GM12878 (cell line): ENCODE measurements around the gene PRR23A. TPM values are rescaled to one million over a fixed set of nuclear protein-coding genes. Genes with fewer than 3 reads are reported as not detected.
A peak's percentile ranks its signal among the peaks of the same experiment; 100 is the strongest.

Experiments
- ATAC-seq: fragments of 200-7000 bp; cut with Tn5 transposase; 3 replicates; pipeline ENCODE4 v1.9.1; 2020; ENCODE audit warnings: mild to moderate bottlenecking, moderate library complexity
- BruUV-seq: library from RNA; stranded (reverse); fragments of 400-500 nt; replicated peaks from 2 replicates; lab custom pipeline; 2021; lab: Mats Ljungman, UMichigan
- CTCF ChIA-PET: fragments of 300-600 bp; sonication (Branson Sonifier 250); formaldehyde crosslinking; extraction: SDS; loops from one replicate; lab custom pipeline; 2021; ENCODE audit warnings: inconsistent platforms; lab: Yijun Ruan, JAX
- POLR2A ChIA-PET: fragments of 350-600 bp; formaldehyde crosslinking; extraction: SDS; loops from one replicate; lab custom pipeline; 2021; ENCODE audit warnings: inconsistent platforms; lab: Charles Lee
- RAD21 ChIA-PET: fragments of 300-600 bp; sonication (Branson Sonifier 250); formaldehyde crosslinking; loops from one replicate; lab custom pipeline; 2023; ENCODE audit warnings: antibody characterized with exemption; ENCODE audit not compliant: unreplicated experiment; lab: Charles Lee
- SMC1A ChIA-PET: fragments of 300-600 bp; sonication (Branson Sonifier 250); formaldehyde crosslinking; loops from one replicate; lab custom pipeline; 2023; ENCODE audit not compliant: unreplicated experiment, uncharacterized antibody; lab: Charles Lee
- DNase-seq: peaks from one replicate; pipeline ENCODE4 v3.0.0-alpha.2; 2011; ENCODE audit warnings: low read depth, low spot score
- FAIRE-seq: peaks from 3 replicates; lab custom pipeline; 2011; peaks lifted over from hg19 to GRCh38; lab: Jason Lieb, UNC
- H2AFZ ChIP-seq: 2 replicates; pipeline ENCODE4 v1.6.0; 2011; ENCODE audit warnings: low read depth, low read length, control low read depth; ENCODE audit not compliant: control insufficient read depth
- H3K27ac ChIP-seq: 2 replicates; pipeline ENCODE4 v1.5.1; 2011; ENCODE audit warnings: control low read depth; ENCODE audit not compliant: control insufficient read depth, insufficient read depth
- H3K27me3 ChIP-seq, 2 experiments: replicated peaks in 1 of 2; 2 replicates each; pipeline versions ENCODE4 v1.6.0 to v1.6.1; 2011; ENCODE audit warnings: low read length in 1 of 2; ENCODE audit not compliant: control insufficient read depth in 2 of 2, insufficient read depth in 2 of 2
- H3K36me3 ChIP-seq, 2 experiments: 2 replicates each; pipeline ENCODE4 v1.5.1; 2011; ENCODE audit warnings: low read length in 1 of 2; ENCODE audit not compliant: control insufficient read depth in 2 of 2, insufficient read depth in 2 of 2
- H3K4me1 ChIP-seq: 2 replicates; pipeline ENCODE4 v1.6.1; 2011; ENCODE audit warnings: mild to moderate bottlenecking, low read length, moderate library complexity, mixed read lengths; ENCODE audit not compliant: control insufficient read depth, insufficient read depth
- H3K4me2 ChIP-seq: 2 replicates; pipeline ENCODE4 v1.6.0; 2011; ENCODE audit warnings: control low read depth; ENCODE audit not compliant: control insufficient read depth, insufficient read depth
- H3K4me3 ChIP-seq: fragments of 200-600 bp; sonication (generic); 2 replicates; pipeline ENCODE4 v1.5.1; 2016
- H3K79me2 ChIP-seq: 2 replicates; pipeline ENCODE4 v1.6.0; 2011; ENCODE audit warnings: low read length; ENCODE audit not compliant: control insufficient read depth, insufficient read depth
- H3K9ac ChIP-seq: 2 replicates; pipeline ENCODE4 v1.8.0; 2011; ENCODE audit warnings: low read length, control low read depth, mixed read lengths; ENCODE audit not compliant: control insufficient read depth, insufficient read depth
- H3K9me3 ChIP-seq: replicated peaks from 3 replicates; pipeline ENCODE4 v1.5.1; 2011; ENCODE audit warnings: mild to moderate bottlenecking, low read length; ENCODE audit not compliant: control insufficient read depth, insufficient read depth
- H4K20me1 ChIP-seq: 2 replicates; pipeline ENCODE4 v1.6.0; 2011; ENCODE audit not compliant: control insufficient read depth, insufficient read depth
- ATF3 ChIP-seq: IDR thresholded peaks from 2 replicates; pipeline ENCODE4 v1.6.1; 2011; ENCODE audit warnings: low read depth, mild to moderate bottlenecking, low read length, moderate library complexity, borderline replicate concordance; ENCODE audit errors: extremely low read depth
- BCL3 ChIP-seq: IDR thresholded peaks from 2 replicates; pipeline ENCODE4 v1.6.1; 2011; ENCODE audit warnings: borderline replicate concordance, low read depth, mild to moderate bottlenecking, moderate library complexity, low read length; ENCODE audit not compliant: insufficient read depth, poor library complexity, severe bottlenecking
- CTCF ChIP-seq, 3 experiments: IDR thresholded peaks in 2 of 3; conservative IDR thresholded peaks in 1 of 3; 2 replicates each; pipeline ENCODE4 v1.5.1; 2011; ENCODE audit warnings: low read depth in 3 of 3, low read length in 3 of 3, mild to moderate bottlenecking in 3 of 3, control low read depth in 2 of 3, moderate library complexity in 2 of 3, inconsistent platforms in 1 of 3, mixed read lengths in 1 of 3; ENCODE audit not compliant: control insufficient read depth in 2 of 3, insufficient read depth in 1 of 3; ENCODE audit errors: extremely low read depth in 1 of 3
- NR2F1 ChIP-seq: fragments of 450-650 bp; conservative IDR thresholded peaks from 2 replicates; pipeline ENCODE4 v1.6.1; 2017; ENCODE audit warnings: mild to moderate bottlenecking
- RB1 ChIP-seq: fragments of 450-650 bp; formaldehyde crosslinking; IDR thresholded peaks from 2 replicates; pipeline ENCODE4 v1.6.1; 2017; ENCODE audit warnings: mild to moderate bottlenecking, borderline replicate concordance
- TARDBP ChIP-seq: IDR thresholded peaks from 2 replicates; pipeline ENCODE4 v1.6.1; 2016; ENCODE audit warnings: borderline replicate concordance
- WGBS: methylation state at CpG from one replicate; pipeline ENCODE4 v1.1.6; 2016; ENCODE audit warnings: low lambda C conversion rate; ENCODE audit not compliant: insufficient replicate concordance, insufficient coverage; ENCODE audit errors: missing lambda C conversion rate; 5-methylcytosine and 5-hydroxymethylcytosine counted together
- in situ Hi-C: fragments of 300-500 bp; cut with MboI; formaldehyde crosslinking; loops from 9 replicates; pipeline ENCODE4 v1.14.3; 2018; ENCODE audit warnings: mixed read lengths
- intact Hi-C: fragments of 100-400 bp; cut with micrococcal nuclease; formaldehyde crosslinking; loops from one replicate; pipeline ENCODE4 v1.14.2; 2022; ENCODE audit not compliant: unreplicated experiment
- polyA plus RNA-seq, 11 experiments: library from polyadenylated mRNA; depleted of rRNA in 4 of 11; unstranded in 6 of 11; stranded (reverse) in 5 of 11; fragments of >200 nt; fragmentation: Nextera tagmentation in 4 of 11; fragmentation: Illumina TruSeq in 1 of 11; extraction: Ambion mirVana in 4 of 11; extraction: Trizol in 1 of 11; gene quantifications; 1 replicate in 1 of 11; 2 replicates in 10 of 11; pipeline versions ENCODE4 v1.2.1 to v1.2.3, GENCODE V29; 2011 to 2016; ENCODE audit warnings: inconsistent platforms in 2 of 11, missing spikeins in 2 of 11, low read depth in 1 of 11
- total RNA-seq, 4 experiments: library from RNA; depleted of rRNA in 3 of 4; stranded (reverse); fragments of >200 nt in 3 of 4; fragmentation: Illumina TruSeq in 1 of 4; extraction: Trizol in 1 of 4; gene quantifications; 2 replicates each; pipeline versions ENCODE4 v1.2.1 to v1.2.3, GENCODE V29; 2013 to 2021
- TF ChIP-seq, protein P1 (sequence below): fragments of 450-650 bp; formaldehyde crosslinking; IDR thresholded peaks from 2 replicates; pipeline ENCODE4 v1.5.0; 2022; ENCODE audit warnings: mild to moderate bottlenecking, missing genetic modification characterization

The PRR23A gene
- total and polyA plus RNA-seq, 10 of the 15 experiments (the other 5 are each of a cell fraction or from before 2014, with no cell fraction given) = not detected

DNA sequence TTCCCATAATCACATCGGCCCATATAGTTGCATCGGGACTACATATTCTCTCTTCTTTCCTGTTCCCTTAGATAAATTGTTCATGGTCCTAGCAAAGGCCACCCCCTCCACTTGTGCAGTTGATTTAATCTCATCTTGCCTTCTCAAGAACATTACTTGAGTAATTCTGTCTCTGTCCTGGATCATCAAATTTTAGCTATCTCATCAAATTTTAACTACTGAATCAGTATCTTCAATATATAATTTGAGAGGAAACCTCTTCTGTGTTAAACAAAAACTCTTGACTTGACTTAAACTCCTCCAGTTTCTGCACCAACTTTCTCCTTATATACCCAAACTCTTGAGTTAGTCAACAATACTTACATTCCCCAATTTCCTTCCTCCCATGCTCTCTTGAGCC is 18.9 kb upstream of the PRR23A start (continued):
- TF ChIP-seq, protein P1, sequence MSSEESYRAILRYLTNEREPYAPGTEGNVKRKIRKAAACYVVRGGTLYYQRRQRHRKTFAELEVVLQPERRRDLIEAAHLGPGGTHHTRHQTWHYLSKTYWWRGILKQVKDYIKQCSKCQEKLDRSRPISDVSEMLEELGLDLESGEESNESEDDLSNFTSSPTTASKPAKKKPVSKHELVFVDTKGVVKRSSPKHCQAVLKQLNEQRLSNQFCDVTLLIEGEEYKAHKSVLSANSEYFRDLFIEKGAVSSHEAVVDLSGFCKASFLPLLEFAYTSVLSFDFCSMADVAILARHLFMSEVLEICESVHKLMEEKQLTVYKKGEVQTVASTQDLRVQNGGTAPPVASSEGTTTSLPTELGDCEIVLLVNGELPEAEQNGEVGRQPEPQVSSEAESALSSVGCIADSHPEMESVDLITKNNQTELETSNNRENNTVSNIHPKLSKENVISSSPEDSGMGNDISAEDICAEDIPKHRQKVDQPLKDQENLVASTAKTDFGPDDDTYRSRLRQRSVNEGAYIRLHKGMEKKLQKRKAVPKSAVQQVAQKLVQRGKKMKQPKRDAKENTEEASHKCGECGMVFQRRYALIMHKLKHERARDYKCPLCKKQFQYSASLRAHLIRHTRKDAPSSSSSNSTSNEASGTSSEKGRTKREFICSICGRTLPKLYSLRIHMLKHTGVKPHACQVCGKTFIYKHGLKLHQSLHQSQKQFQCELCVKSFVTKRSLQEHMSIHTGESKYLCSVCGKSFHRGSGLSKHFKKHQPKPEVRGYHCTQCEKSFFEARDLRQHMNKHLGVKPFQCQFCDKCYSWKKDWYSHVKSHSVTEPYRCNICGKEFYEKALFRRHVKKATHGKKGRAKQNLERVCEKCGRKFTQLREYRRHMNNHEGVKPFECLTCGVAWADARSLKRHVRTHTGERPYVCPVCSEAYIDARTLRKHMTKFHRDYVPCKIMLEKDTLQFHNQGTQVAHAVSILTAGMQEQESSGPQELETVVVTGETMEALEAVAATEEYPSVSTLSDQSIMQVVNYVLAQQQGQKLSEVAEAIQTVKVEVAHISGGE = no peak
- TF ChIP-seq RB1 (no peak), NR2F1 (no peak)

DNA sequence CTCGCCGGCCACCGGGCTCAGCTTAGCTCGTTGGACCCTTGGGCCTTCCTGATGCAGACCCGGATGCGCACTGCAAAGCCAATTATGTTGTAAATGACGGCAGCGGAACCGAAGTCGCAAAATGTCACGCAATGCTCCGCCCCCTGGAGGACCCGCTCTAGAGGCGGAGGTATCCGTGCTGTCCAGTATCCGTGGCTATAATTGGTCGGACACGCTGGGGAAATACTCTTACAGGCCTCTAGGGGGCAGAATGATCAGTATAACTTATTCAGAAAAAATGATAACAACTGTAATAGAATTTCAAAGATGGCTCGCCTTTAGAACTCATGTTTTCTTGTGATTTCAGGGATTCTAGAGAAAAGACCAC is 14.8 kb upstream of the PRR23A start, which contains the start of gene PRR23B:
TSS of gene PRR23B (minus strand) at position 59 of the 367 bp plus-strand sequence. CDS start 265 bp downstream, outside the sequence.
- intact Hi-C loops = no loop called here
- BruUV-seq = no TSS peak
- H3K27ac ChIP-seq = no peak within 1 kb of the TSS
- H3K36me3 ChIP-seq = no peaks in the 10 kb centered on the region
- peak in 1 of 3 experiments; percentile 16; a peak in 1 of 6 replicates for TF ChIP-seq CTCF (IDR thresholded peaks at IDR 0.05 in 2 of 3, conservative IDR thresholded peaks at IDR 0.05 in 1 of 3; ENCODE audit: control insufficient read depth in 2 of 3, extremely low read depth in 1 of 3, insufficient read depth in 1 of 3, low read depth in 3 of 3, low read length in 3 of 3)
- no peak for TF ChIP-seq BCL3
- TF ChIP-seq ATF3 = no peak
- no peak for TF ChIP-seq TARDBP
- TF ChIP-seq, all 136 proteins: peak for 1
- SMC1A ChIA-PET = no interaction called here
- POLR2A ChIA-PET = no interaction called here
- Histone ChIP-seq H3K4me1 (no peaks in the 10 kb centered on the region), H3K4me3 (no peak within 1 kb of the TSS), H3K27me3 (no peaks in the 10 kb centered on the region), H3K4me2 (no peak within 1 kb of the TSS), H3K9me3 (no peaks in the 10 kb centered on the region; the same call in 2 of the 3 replicates), H3K9ac (no peak within 1 kb of the TSS), H4K20me1 (no peaks in the 10 kb centered on the region), H3K79me2 (no peaks in the 10 kb centered on the region), H2AFZ (no peak within 1 kb of the TSS)
- ATAC-seq = no peak
- CTCF ChIA-PET = no interaction called here
- in situ Hi-C loops = no loop called here
- DNase-seq = no peak
- RAD21 ChIA-PET = no interaction called here
- 83% methylated on average over 19 of the region's 19 CpGs for WGBS
- FAIRE-seq = no peak
